Activated CD8-positive, alpha-beta memory T cell treated with anti-CD3 and anti-CD28 coated beads for 24 hours (primary cell): ENCODE results near the gene CYP51A1.
"Not testable (repeated sequence)": the region's sequence is repeated elsewhere in the genome, so short reads cannot be mapped to it uniquely, and the experiment has no call there.

Experiments used
- DNase-seq: peaks from one replicate; pipeline ENCODE4 v3.0.0-alpha.2; 2020

Gene CYP51A1

GRCh38 chr7:92121681-92122080 is 12.6 kb downstream of the CYP51A1 start:
- no peak for DNase-seq

- no peak for DNase-seq
These were observed 15.0 kb downstream of the CYP51A1 start for GRCh38 chr7:92119213-92119759.

- DNase-seq, result no peak
These were observed 17.3 kb downstream of the CYP51A1 start for GRCh38 chr7:92116949-92117348.

- DNase-seq, result no peak
These were observed 18.5 kb downstream of the CYP51A1 start for GRCh38 chr7:92115821-92116220.

- no peak for DNase-seq
These were observed 23.4 kb downstream of the CYP51A1 start for GRCh38 chr7:92110857-92111256.

GRCh38 chr7:92108821-92109220 is 25.5 kb downstream of the CYP51A1 start:
- DNase-seq, result no peak

GRCh38 chr7:92102862-92103261 is 31.4 kb downstream of the CYP51A1 start:
- DNase-seq, result not testable (repeated sequence)

- DNase-seq, result no peak
These were observed 33.7 kb downstream of the CYP51A1 start for GRCh38 chr7:92100534-92100933.

GRCh38 chr7:92095380-92095779 is 38.9 kb downstream of the CYP51A1 start:
- DNase-seq, result no peak

- DNase-seq, result no peak
These were observed 42.1 kb downstream of the CYP51A1 start for GRCh38 chr7:92092210-92092609.

- DNase-seq, result no peak
These were observed 46.0 kb downstream of the CYP51A1 start for GRCh38 chr7:92088266-92088665.

GRCh38 chr7:92083922-92084321 is 50.4 kb downstream of the CYP51A1 start:
- not testable (repeated sequence) for DNase-seq

GRCh38 chr7:92076509-92076908 is 57.8 kb downstream of the CYP51A1 start:
- no peak for DNase-seq

GRCh38 chr7:92075455-92076158 is 58.7 kb downstream of the CYP51A1 start:
- no peak for DNase-seq

- no peak for DNase-seq
These were observed 61.6 kb downstream of the CYP51A1 start for GRCh38 chr7:92072708-92073107.

- DNase-seq, result no peak
These were observed 62.2 kb downstream of the CYP51A1 start for GRCh38 chr7:92072121-92072520.

- no peak for DNase-seq
These were observed 63.2 kb downstream of the CYP51A1 start for GRCh38 chr7:92071032-92071431.

GRCh38 chr7:92064438-92065029 is 69.7 kb downstream of the CYP51A1 start:
- DNase-seq, result no peak
